Frontal cortex (tissue), 4 donors: ENCODE measurements around the gene GMEB1. TPM values are rescaled to one million over a fixed set of nuclear protein-coding genes. Genes with fewer than 3 reads are reported as not detected.
"Not testable (repeated sequence)": the region's sequence is repeated elsewhere in the genome, so short reads cannot be mapped to it uniquely, and the experiment has no call there.

Experiments used
- DNase-seq, 2 donors: peaks; one replicate each; pipeline ENCODE4 v3.0.0; 2012; ENCODE audit warnings: low spot score in 2 of 2
- FAIRE-seq: peaks from 2 replicates; lab custom pipeline; 2012; peaks lifted over from hg19 to GRCh38; lab: Jason Lieb, UNC
- total RNA-seq: library from RNA; depleted of rRNA; stranded (reverse); fragments of >200 nt; gene quantifications from one replicate; pipeline ENCODE4 v1.2.3, GENCODE V29; 2014
- donor health status: control.
- donor health status: control.
- donor health status: control.

Gene GMEB1, protein sequence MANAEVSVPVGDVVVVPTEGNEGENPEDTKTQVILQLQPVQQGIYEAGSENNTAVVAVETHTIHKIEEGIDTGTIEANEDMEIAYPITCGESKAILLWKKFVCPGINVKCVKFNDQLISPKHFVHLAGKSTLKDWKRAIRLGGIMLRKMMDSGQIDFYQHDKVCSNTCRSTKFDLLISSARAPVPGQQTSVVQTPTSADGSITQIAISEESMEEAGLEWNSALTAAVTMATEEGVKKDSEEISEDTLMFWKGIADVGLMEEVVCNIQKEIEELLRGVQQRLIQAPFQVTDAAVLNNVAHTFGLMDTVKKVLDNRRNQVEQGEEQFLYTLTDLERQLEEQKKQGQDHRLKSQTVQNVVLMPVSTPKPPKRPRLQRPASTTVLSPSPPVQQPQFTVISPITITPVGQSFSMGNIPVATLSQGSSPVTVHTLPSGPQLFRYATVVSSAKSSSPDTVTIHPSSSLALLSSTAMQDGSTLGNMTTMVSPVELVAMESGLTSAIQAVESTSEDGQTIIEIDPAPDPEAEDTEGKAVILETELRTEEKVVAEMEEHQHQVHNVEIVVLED
- total RNA-seq, result 12.6 TPM

DNA sequence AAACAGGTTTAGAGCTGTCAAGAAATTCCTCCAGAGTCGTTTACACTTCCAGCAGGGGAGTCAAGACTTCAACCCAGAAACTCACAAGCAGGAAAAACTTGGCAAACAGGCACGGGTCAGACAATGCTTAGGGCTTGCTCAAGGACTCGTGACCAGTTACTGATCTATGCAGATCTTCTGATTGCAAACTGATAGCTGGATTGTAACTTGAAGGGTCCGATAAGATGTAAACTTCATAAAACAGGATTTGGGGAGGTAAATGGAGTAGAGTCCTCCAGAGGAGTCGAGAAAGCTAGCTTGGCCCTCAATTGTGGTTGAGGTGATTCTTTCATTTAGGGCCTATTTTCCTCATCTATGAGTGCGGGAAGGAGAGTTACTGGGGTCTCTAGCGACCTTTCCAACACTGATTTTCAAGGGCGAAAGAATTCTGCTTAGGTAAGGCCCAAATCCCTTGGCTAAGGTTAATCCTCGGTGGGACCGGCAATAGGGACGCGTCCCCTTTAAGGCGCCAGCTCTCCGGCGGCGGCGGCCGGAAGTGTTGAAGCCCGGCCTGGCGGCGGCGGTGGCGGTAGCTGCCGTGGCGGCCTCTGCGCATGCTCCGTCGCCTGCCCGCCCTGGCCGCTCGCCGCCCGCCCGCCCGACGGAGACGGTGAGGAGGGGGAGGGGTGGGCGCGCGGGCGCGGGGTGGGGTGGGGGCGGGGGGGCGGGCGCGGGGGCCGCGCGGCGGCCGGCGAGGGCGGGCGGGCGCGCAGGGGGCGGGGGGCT, at the start of gene GMEB1:
GMEB1 (plus strand) TSS at position 594 of the 765 bp plus-strand sequence. CDS start 14,829 bp downstream, outside the sequence.
- DNase-seq, result peak; percentile 92 to 94
- no peak for FAIRE-seq

DNA sequence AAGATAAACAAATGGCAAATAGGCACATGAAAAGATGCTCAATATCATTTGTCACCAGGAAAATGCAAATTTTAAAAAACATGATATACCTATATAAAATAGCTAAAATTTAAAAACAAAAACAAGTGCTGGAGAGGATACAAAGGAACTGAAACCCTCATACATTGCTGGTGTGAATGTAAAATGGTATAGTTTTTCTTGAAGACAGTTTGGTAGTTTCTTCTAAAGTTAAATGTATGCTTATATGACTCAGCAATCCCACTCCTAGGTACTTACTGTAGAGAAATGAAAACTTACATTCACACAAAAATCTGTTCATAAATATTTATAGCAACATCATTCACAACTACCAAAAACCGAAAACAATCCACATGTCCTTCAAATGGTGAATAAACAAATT, 36.9 kb upstream of the GMEB1 start:
- DNase-seq (no peak), FAIRE-seq (no peak)

DNA sequence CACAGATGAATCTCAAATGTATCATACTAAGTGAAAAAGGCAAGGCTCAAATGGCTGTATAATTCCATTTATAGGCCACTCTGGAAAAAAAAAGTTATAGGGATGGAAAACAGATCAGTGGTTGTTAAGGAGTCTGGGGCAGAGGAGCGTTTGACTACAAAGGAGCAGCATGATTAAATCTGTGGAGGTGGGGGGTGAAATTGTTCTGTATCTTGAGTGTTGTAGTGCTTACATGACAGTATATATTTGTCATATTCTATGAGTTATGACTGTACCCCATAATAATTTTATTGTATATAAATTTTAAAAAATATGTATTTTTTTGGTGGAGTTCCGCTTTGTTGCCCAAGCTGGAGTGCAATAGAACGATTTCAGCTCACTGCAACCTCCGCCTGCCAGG, 36.0 kb upstream of the GMEB1 start:
- FAIRE-seq, result no peak
- DNase-seq, result no peak

DNA sequence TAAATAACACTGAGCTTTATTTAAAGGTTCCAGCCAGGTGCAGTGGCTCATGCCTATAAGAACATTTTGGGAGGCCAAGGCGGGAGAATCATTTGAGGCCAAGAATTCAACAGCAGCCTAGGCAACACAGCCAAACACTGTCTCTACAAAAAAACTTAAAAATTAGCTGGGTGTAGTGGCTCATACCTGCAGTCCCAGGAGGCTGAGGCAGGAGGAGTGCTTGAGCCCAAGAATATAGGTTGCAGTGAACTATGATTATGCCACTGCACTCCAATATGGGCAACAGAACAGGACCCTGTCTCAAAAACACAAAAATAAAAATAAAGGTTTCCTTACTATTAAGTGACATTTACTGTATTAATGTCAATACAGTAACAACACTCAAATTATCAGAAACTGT, 27.8 kb upstream of the GMEB1 start:
- no peak for FAIRE-seq
- no peak for DNase-seq

DNA sequence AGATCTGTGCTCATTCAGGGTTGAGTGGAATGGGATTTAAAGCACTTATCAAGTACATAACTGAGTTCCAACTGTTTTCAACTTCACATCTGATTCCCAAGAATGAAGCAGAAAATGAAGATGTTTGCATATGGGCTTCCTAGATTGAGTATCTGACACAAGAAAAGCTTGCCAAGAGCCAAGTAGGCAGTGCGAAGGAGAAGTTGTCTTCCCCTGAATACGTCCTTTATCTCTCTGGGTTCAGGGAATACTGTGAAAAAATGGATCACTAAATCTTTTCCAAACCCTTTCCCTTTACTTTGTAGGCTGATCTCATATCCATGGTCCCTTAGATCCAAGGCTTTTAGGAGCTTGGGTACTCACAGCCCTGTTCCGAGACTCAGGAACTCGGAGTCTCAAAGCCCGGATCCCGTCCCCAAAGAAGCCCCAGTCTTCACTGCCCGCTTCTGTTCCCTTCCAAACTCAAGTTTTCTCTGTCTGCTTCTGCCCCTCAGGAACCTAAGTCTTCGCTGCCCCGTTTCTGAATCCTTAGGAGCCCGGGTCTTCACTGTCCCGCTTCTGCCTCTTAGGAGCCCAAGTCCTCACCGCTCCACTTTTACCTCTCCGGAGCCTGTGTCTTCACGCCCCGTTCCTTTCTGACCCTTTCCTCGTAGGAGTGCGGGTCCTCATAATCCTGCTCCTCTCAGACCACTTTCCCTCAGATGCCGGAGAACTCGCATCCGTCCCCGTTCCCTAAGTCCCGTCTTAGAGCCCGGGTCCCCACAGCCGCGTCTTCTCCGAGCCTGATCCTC, 26.3 kb upstream of the GMEB1 start:
- no peak for FAIRE-seq
- no peak for DNase-seq

DNA sequence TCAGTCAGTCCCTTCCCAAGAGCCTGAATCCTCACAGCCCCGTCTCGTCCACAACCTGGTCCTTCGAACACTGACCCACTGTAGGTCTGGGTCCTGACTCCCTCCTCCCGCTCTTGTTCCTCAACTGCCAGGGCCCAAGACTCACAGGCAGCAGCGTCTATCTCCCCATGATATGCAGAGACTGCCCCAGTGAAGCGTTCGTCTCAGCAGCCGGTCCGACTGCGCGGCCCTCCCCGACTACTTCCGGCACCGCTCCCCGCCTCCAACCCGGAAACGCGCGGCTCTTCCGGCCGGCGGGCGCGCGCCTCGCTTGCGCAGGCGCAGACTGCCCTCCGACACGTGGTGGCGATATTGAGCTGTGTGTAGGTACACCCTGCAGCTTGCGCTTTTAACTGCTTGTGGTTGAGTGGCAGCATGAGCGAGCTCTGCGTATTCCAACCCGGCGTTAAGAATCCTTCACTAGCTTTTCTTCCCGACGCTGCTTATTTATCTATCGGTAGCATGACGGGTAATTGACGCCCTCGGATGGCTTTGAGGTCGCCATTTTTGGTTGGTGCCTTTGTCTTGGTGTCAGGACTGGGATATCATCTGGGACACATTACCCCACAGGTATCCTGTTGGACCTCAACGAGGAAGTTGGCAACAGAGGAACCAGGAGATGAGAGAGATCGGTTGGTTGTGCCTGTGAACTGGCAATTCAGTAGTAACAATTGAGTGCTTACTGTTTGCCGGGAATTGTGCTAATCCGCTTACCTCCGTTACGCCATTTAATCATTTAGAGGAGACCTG, 25.5 kb upstream of the GMEB1 start, which contains the start of gene TAF12:
TAF12 (minus strand) TSS at position 221 of the 789 bp plus-strand sequence. CDS start 20,986 bp downstream, outside the sequence.
- FAIRE-seq (no peak), DNase-seq (peak; percentile 82 to 88)

DNA sequence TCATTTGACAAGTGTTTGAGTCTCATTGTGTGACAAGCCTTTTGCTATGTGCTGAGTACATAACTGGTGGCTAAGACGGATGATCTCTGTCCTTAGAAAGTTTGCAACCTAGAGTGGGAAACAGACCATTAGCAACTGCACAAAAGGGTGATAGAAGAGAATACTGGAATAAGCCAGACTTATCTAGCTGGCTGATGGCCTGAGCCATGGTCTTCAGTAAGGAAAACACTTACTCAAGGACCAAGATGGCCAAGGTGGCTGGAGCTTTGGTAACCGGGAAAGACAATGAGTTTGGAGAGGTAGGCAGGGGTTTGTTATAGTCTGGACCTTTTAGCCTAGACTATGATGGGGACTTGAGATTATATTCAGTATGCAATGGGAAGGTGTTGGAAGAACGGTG, 24.1 kb upstream of the GMEB1 start:
- FAIRE-seq (no peak), DNase-seq (no peak)

DNA sequence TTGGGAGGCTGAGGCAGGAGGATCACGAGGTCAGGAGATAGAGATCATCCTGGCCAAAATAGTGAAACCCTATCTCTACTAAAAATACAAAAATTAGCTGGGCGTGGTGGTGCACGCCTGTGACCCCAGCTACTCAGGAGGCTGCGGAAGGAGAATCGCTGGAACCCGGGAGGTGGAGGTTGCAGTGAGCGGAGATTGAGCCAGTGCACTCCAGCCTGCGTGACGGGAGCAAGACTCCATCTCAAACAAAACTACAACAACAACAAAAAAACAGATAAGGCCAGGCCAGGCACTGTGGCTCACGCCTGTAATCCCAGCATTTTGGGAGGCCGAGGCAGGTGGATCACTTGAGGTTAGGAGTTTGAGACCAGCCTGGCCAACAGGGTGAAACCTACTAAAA, 23.2 kb upstream of the GMEB1 start:
- not testable (repeated sequence) for FAIRE-seq, DNase-seq

DNA sequence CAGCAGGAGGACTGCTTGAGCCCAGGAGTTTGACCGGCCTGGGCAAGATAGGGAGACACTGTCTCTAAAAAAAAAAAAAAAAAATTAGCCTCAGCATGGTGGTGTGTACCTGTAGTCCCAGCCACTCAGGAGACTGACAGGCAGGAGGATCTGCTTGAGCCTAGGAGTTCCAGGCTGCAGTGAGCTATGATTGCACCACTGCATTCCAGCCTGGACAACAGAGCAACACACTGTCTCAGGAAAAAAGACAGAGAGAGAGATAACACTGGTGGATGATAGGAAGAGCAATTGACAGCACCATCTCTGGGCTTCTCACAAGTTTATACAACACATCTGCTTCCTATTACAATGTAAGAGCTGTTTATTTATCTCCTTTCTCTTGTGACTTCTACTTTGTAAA, 22.5 kb upstream of the GMEB1 start:
- no peak for DNase-seq
- no peak for FAIRE-seq

DNA sequence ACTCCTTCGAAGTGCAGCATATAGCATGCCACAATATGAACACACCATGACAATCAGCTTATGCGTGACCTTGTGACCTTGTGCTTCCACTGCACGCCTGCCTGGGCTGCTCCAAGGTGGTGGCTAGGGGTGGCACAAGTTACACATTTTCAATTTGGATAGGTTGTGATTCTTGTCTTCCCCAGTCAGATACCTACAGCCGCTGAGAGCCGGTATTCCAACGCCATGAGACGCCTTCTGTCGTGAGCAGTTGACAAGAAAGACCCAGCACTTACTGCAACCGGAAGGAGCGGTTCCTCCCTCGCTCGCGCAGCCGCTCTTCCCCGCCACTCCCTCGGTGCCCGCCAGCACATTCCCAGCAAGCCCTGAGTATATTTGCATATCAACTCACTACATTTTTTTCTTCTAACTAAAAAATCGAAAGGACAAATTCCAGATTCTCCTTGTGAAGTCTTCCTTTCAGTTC, 20.5 kb upstream of the GMEB1 start:
- DNase-seq, result peak; percentile 68 to 80
- no peak for FAIRE-seq

DNA sequence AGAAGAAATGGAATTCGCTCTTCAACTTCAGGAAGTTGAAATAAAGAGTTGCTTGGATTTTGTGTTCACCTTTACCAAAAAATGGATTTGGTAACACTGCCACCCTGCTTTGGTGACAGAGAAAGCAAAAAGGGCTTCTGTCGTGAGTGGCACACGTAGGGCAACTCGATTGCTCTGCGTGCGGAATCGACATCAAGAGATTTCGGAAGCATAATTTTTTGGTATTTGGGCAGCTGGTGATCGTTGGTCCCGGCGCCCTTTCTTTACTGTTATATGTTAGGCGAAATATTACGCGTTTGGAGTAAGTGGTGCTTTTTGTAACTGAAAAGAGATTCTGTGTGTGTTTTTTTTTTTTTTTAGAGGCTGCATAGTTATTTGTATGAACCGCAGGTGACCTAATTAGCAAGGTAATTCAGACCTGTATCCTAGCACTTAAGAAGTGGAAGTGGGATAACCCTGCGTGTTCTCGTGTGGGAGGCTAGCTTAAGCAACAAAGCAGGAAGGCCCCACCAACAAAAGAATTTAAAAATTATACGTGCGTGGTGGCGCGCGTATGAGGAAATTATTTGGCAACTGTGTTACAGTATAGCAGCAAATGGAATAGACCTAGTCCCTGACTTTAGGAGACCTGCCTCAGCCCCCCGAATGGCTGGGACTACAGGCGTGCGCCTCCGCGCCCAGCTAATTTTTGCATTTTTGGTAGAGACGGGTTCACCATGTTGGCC, 19.9 kb upstream of the GMEB1 start, which contains the start of gene RNU11:
RNU11 (plus strand) TSS at position 127 of the 725 bp plus-strand sequence.
- peak; percentile 60 to 75 for DNase-seq
- no peak for FAIRE-seq

DNA sequence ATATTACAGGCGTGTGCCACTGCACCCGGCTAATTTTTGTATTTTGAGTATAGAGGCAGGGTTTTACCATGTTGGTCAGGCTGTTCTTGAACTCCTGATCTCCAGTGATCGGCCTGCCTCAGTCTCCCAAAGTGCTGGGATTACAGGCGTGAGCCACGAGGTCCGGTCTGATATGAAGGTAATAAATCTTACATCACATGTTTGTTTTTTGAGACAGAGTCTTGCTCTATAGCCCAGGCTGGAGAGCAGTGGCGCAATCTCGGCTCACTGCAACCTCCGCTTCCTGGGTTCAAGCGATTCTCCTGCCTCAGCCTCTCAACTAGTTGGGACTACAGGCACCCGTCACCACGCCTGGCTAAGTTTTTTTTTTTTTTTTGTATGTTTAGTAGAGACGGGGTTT, 15.5 kb upstream of the GMEB1 start:
- FAIRE-seq, DNase-seq: not testable (repeated sequence)

DNA sequence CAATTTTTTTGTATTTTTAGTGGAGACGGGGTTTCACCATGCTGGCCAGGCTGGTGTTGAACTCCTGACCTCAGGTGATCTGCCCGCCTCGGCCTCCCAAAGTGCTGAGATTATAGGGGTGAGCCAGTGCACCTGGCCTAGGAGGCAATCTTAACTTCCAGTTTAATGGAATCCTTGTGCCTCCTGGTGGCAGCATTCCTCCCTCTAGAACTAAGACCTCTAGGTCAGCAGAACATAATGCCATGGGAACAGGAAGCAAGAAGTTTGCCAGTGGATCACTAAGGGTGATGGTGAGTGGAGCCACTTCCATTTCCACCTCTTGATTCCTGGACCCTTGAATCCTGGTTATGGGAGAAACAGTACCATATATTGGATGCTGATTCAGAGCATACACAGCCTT, 14.7 kb upstream of the GMEB1 start:
- DNase-seq, FAIRE-seq: not testable (repeated sequence)

DNA sequence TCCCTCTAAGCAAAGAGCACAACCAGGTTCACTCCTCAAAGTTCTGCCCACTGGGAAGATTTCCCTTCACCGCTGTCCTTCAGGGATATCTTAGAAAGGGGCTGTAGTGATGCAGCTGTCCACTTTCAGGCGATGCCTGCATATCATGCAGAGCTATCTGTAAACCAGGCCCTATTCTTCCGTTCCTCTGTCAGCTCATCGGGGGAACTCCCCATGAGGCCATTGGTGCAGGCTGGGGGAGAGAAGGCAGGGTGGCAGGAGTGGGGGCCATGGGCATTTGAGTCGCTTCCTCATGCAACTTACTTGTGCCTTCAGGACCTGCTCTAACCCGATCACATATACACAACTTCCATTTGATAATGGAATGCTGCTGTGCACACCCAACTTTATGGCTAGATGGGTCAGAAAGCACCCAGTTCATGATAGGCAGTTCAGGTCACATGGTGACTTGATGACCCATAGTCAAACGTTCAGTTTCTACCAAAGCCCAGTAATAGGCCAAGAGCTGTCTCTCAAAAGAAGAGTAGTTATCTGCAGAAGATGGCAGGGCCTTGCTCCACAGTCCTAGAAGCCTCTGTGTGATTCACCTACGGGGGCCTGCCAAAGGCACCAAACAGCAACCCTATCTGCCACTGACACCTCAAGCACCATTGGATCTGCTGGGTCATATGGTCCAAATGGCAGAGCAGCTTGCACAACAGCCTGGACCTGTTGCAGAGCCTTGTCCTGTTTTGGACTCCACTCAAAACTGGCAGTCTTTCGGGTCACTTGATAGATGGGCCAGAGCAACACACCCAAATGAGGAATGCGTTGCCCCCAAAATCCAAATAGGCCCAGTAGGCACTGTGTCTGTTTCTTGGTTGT, 12.9 kb upstream of the GMEB1 start:
- not testable (repeated sequence) for DNase-seq, FAIRE-seq

DNA sequence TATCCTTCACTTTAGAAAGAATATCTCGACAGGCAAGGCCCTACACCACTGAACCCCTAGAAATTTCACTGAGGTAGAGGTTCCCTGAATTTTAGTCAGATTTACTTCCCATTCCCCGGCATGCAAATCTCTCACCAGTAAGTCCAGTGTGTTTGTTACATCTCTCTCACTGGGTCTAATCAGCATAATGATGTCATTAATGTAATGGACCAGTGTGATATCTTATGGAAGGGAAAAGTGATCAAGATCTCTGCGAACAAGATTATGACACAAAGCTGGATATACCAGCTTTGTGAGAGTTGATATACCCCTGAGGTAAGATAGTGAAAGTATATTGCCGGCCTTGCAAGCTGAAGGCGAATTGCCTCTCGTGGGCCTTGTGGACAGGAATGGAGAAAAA, 12.2 kb upstream of the GMEB1 start:
- no peak for DNase-seq
- no peak for FAIRE-seq

DNA sequence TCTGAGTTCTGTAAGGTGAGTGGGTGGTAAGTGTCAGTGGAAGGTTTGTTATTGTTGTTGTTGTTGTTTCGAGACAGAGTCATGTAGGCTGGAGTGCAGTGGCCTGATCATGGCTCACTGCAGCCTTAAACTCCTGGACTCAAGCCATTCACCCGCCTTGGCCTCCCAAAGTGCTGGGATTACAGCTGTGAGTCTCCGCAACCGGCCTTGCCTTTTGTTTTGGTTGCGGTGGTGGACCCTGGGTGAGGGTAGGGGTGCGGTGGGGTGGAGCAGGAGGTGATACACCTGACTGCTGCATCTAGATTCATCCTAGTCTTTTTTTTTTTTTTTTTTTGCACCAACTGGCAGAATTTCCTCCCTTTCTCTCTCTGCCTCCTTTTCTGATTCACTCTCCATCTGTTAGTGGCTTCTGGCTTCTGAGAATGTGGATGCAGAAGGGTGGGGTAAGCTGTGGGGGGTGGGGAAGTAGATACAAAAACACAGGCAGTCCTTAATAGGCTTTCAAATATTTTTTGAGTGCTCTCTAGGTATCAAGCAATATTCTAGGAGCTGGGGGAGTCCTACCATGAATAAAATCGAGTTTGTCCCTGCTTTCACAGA, 4.6 kb upstream of the GMEB1 start:
- FAIRE-seq (no peak), DNase-seq (no peak)

DNA sequence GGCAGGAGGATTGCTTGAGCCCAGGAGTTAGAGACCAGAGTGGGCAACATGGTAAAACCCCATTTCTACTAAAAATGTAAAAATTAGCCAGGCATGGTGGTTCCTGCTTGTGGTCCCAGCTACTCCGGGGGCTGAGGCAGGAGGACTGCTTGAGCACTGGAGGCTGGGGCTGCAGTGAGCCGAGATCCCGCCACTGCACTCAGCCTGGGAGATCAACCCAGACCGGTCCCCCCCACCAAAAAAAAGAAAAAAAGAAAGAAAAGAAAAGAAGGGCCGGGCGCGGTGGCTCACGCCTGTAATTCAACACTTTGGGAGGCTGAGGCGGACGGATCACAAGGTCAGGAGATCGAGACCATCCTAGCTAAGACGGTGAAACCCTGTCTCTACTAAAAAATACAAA, 1.8 kb upstream of the GMEB1 start:
- DNase-seq, result no peak
- no peak for FAIRE-seq
